Prostate gland (tissue), 2 donors: ENCODE data around the gene ARHGAP45.

Experiments used
- CTCF ChIP-seq, 4 experiments: fragments of 200-600 bp in 2 of 4; fragments of 450-650 bp in 2 of 4; sonication (generic) in 2 of 4; IDR thresholded peaks; 1 replicate in 3 of 4; 2 replicates in 1 of 4; pipeline ENCODE4 v1.5.1; 2016 to 2019; ENCODE audit warnings: antibody characterized with exemption in 4 of 4, mild to moderate bottlenecking in 2 of 4, moderate library complexity in 2 of 4
- POLR2A ChIP-seq: fragments of 450-650 bp; IDR thresholded peaks from one replicate; pipeline ENCODE4 v1.6.1; 2016; ENCODE audit warnings: antibody characterized with exemption, mild to moderate bottlenecking

- TF ChIP-seq CTCF (IDR thresholded peaks at IDR 0.05) (no peak), POLR2A (no peak)
These were observed 14.5 kb upstream of the ARHGAP45 start for GRCh38 chr19:1052349-1052975.
